Measurements from ENCODE around the gene KRTAP4-7.
"Not testable (repeated sequence)": the region's sequence is repeated elsewhere in the genome, so short reads cannot be mapped to it uniquely, and the experiment has no call there.

The KRTAP4-7 gene

GRCh38 chr17:41108728-41109386 is 24.9 kb downstream of the KRTAP4-7 start:
- not testable (repeated sequence) for DNase-seq (ENCODE audit: low read depth)

- DNase-seq (ENCODE audit: low read depth) = no peak
Observed at GRCh38 chr17:41111151-41111885, 27.4 kb downstream of the KRTAP4-7 start.

- no peak for DNase-seq (ENCODE audit: low read depth)
Observed at GRCh38 chr17:41116297-41116696, 32.3 kb downstream of the KRTAP4-7 start.

- not testable (repeated sequence) for DNase-seq (ENCODE audit: low read depth)
Observed at GRCh38 chr17:41117846-41118386, 34.0 kb downstream of the KRTAP4-7 start, which contains the start of gene KRTAP4-11. Gene KRTAP4-11, minus strand, starts transcription at chr17:41118373. Its CDS starts 58 bp downstream, at chr17:41118315.

GRCh38 chr17:41118721-41119120 is 34.8 kb downstream of the KRTAP4-7 start:
- DNase-seq (ENCODE audit: low read depth) = no peak

- not testable (repeated sequence) for DNase-seq (ENCODE audit: low read depth)
Observed at GRCh38 chr17:41119696-41120690, 36.0 kb downstream of the KRTAP4-7 start.

- DNase-seq (ENCODE audit: low read depth) = no peak
Observed at GRCh38 chr17:41121742-41122141, 37.8 kb downstream of the KRTAP4-7 start.

GRCh38 chr17:41123292-41123990 is 39.5 kb downstream of the KRTAP4-7 start:
- not testable (repeated sequence) for DNase-seq (ENCODE audit: low read depth)

- not testable (repeated sequence) for DNase-seq (ENCODE audit: low read depth)
Observed at GRCh38 chr17:41123991-41124371, 40.0 kb downstream of the KRTAP4-7 start, which contains the start of gene KRTAP4-12. Gene KRTAP4-12, minus strand, starts transcription at chr17:41124182. Its CDS starts 60 bp downstream, at chr17:41124122.

GRCh38 chr17:41125064-41125463 is 41.1 kb downstream of the KRTAP4-7 start:
- no peak for DNase-seq (ENCODE audit: low read depth)

- no peak for DNase-seq (ENCODE audit: low read depth)
Observed at GRCh38 chr17:41126412-41126811, 42.5 kb downstream of the KRTAP4-7 start.

GRCh38 chr17:41127371-41127770 is 43.4 kb downstream of the KRTAP4-7 start:
- DNase-seq (ENCODE audit: low read depth) = no peak

GRCh38 chr17:41131979-41132378 is 48.0 kb downstream of the KRTAP4-7 start:
- DNase-seq (ENCODE audit: low read depth) = no peak

- DNase-seq (ENCODE audit: low read depth) = no peak
Observed at GRCh38 chr17:41133880-41134735, 50.2 kb downstream of the KRTAP4-7 start.

Measured in stimulated activated CD8-positive, alpha-beta memory T cell treated with anti-CD3 and anti-CD28 coated beads, Interleukin-15, amount 100 ng/mL, for 24 hours (primary cell).